Retinal pigment epithelial cell (primary cell): Measurements from ENCODE around the gene KRT15.

ENCODE experiments used
- DNase-seq: peaks from one replicate; pipeline ENCODE4 v3.0.0-alpha.2; 2010; ENCODE audit warnings: low read depth
- H3K4me3 ChIP-seq: 2 replicates; pipeline ENCODE4 v1.5.1; 2011; ENCODE audit warnings: mild to moderate bottlenecking, low read length, control low read depth, moderate library complexity
- TF ChIP-seq, protein P1 (sequence below): conservative IDR thresholded peaks from 2 replicates; pipeline ENCODE4 v1.5.1; 2011; ENCODE audit warnings: low read depth, low read length, control low read depth, inconsistent platforms

The KRT15 gene

DNA sequence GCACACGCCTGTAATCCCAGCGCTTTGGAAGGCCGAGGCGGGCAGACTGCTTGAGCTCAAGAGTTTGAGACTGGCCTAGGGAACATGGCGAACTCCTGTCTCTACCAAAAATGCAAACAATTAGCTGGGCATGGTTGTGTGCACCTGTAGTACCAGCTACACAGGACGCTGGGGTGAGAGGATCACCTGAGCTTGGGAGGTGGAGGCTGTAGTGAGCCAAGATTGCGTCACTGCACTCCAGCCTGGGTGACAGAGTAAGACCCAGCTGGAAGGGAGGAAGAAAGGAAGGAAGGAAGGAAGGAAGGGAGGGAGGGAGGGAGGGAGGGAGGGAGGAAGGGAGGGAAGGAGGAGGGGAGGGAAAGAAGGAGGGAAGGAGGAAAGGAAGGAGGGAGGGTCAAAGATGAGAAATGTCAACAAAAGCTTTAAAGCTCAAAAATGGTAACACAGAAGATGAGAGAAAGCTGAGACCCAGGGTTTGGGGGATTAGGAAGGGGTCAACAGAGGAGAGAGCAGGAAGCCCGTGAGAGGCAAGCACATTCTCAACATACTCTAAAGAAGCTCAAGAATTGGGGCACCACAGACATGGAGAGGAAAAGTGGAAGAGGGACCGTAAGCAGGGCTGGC is 14.4 kb upstream of the KRT15 start:
- TF ChIP-seq, protein P1, sequence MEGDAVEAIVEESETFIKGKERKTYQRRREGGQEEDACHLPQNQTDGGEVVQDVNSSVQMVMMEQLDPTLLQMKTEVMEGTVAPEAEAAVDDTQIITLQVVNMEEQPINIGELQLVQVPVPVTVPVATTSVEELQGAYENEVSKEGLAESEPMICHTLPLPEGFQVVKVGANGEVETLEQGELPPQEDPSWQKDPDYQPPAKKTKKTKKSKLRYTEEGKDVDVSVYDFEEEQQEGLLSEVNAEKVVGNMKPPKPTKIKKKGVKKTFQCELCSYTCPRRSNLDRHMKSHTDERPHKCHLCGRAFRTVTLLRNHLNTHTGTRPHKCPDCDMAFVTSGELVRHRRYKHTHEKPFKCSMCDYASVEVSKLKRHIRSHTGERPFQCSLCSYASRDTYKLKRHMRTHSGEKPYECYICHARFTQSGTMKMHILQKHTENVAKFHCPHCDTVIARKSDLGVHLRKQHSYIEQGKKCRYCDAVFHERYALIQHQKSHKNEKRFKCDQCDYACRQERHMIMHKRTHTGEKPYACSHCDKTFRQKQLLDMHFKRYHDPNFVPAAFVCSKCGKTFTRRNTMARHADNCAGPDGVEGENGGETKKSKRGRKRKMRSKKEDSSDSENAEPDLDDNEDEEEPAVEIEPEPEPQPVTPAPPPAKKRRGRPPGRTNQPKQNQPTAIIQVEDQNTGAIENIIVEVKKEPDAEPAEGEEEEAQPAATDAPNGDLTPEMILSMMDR: no peak
- no peak overlapping the region for H3K4me3 ChIP-seq
- DNase-seq: no peak

DNA sequence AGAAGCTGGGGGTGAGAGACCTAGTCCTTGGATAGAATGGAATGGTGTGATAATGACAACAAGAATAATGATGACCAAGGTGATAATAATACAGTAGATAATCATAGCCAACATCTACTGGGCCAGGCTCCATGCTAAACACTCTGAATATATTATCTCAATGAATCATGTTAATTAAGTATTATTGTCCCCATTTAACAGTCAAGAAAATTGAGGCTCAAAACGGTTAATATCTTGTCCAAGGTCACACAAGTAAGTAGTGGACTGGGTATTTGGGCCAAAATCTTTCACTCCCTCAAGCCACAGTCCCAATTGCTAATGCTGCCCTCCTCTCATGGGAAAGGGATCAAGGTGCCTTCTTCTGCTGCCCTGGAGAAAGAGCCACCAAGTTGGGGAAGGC is 13.3 kb upstream of the KRT15 start:
- TF ChIP-seq, protein P1: no peak
- DNase-seq: no peak

GRCh38 chr17:41530062-41531048 is 11.7 kb upstream of the KRT15 start:
- TF ChIP-seq, protein P1: no peak
- no peak overlapping the region for H3K4me3 ChIP-seq
- peak; percentile 98 for DNase-seq

More for the DNA sequence above, 13.3 kb upstream of the KRT15 start:
- H3K4me3 ChIP-seq: no peak overlapping the region

DNA sequence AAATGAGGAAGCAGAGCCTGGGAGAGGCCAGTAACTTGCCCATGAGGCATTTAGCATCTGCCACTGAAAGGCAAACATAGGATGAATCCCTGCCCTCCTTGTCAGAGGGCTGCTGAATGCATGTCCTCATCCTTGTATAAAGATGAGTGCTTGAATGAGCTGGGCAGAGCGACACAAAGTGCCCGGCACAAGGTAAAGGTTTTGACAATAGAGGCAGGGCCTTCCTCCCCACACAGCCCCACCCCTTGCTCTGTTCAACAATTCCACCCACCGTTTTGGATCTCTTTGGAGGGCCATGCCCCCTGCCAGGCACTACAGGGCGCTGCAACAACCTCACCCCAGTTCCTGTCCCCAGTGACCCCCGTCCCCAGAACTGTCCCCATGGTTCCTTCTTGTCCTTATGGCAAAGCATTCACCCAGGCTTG is 10.8 kb upstream of the KRT15 start:
- H3K4me3 ChIP-seq: no peak overlapping the region
- TF ChIP-seq, protein P1: no peak
- DNase-seq: no peak

- H3K4me3 ChIP-seq: no peak overlapping the region
- no peak for DNase-seq
- TF ChIP-seq, protein P1: no peak
Observed at GRCh38 chr17:41528959-41529353, 10.3 kb upstream of the KRT15 start.

- DNase-seq: no peak
- peak overlapping the region; percentile 86 for H3K4me3 ChIP-seq
- TF ChIP-seq, protein P1: no peak
Observed at GRCh38 chr17:41527063-41528023, 8.7 kb upstream of the KRT15 start.
